Osteoblast (primary cell): ENCODE data around the gene EYA4. TPM values are rescaled to one million over a fixed set of nuclear protein-coding genes. Genes with fewer than 3 reads are reported as not detected.

Experiments used
- DNase-seq: peaks from one replicate; pipeline ENCODE4 v3.0.0; 2011; ENCODE audit warnings: low spot score, mixed read lengths; ENCODE audit not compliant: insufficient read length; ENCODE audit errors: missing footprints
- H2AFZ ChIP-seq: 2 replicates; pipeline ENCODE4 v1.6.0; 2011; ENCODE audit warnings: mild to moderate bottlenecking, low read length
- H3K27ac ChIP-seq: 2 replicates; pipeline ENCODE4 v1.5.1; 2011; ENCODE audit warnings: mild to moderate bottlenecking, low read depth, low read length, moderate library complexity
- H3K27me3 ChIP-seq: 2 replicates; pipeline ENCODE4 v1.6.0; 2012; ENCODE audit warnings: mild to moderate bottlenecking, control low read depth, inconsistent platforms, low read length, moderate library complexity; ENCODE audit not compliant: insufficient read depth
- H3K36me3 ChIP-seq: 2 replicates; pipeline ENCODE4 v1.5.1; 2011; ENCODE audit warnings: mild to moderate bottlenecking, low read length, control low read depth, moderate library complexity; ENCODE audit not compliant: insufficient read depth
- H3K4me1 ChIP-seq: 2 replicates; pipeline ENCODE4 v1.5.1; 2011; ENCODE audit warnings: mild to moderate bottlenecking, low read length, control low read depth, moderate library complexity; ENCODE audit not compliant: insufficient read depth
- H3K4me2 ChIP-seq: 2 replicates; pipeline ENCODE4 v1.6.0; 2011; ENCODE audit warnings: mild to moderate bottlenecking, low read length; ENCODE audit not compliant: insufficient read depth
- H3K4me3 ChIP-seq: fragments of 200-600 bp; sonication (generic); 3 replicates; pipeline ENCODE4 v1.5.1; 2012; ENCODE audit warnings: mild to moderate bottlenecking, low read length, inconsistent platforms; ENCODE audit not compliant: insufficient read depth
- H3K79me2 ChIP-seq: 2 replicates; pipeline ENCODE4 v1.6.0; 2012; ENCODE audit warnings: mild to moderate bottlenecking, low read length, control low read depth, inconsistent platforms; ENCODE audit not compliant: insufficient read depth
- H3K9me3 ChIP-seq: 2 replicates; pipeline ENCODE4 v1.5.1; 2011; ENCODE audit warnings: low read depth, low read length, control low read depth
- H4K20me1 ChIP-seq: 2 replicates; pipeline ENCODE4 v1.6.0; 2012; ENCODE audit warnings: mild to moderate bottlenecking, low read length, control low read depth; ENCODE audit not compliant: insufficient read depth
- total RNA-seq: library from RNA; depleted of rRNA; stranded (reverse); fragments of >200 nt; gene quantifications from 2 replicates; pipeline ENCODE4 v1.2.3, GENCODE V29; 2012
- TF ChIP-seq, protein P1 (sequence below): IDR thresholded peaks from 2 replicates; pipeline ENCODE4 v1.5.1; 2011; ENCODE audit warnings: mild to moderate bottlenecking, low read depth, low read length, moderate library complexity; ENCODE audit errors: extremely low read depth

Gene EYA4
- total RNA-seq, 1 donor = 35.5 TPM

- Histone ChIP-seq H3K4me1 (peaks cover 25% of the 10 kb centered on the region), H2AFZ (peak overlapping the region; percentile 2), H4K20me1 (no peaks in the 10 kb centered on the region), H3K9me3 (no peaks in the 10 kb centered on the region), H3K4me2 (no peak overlapping the region), H3K36me3 (no peaks in the 10 kb centered on the region), H3K27ac (no peak overlapping the region), H3K27me3 (no peaks in the 10 kb centered on the region), H3K4me3 (no peak overlapping the region), H3K79me2 (no peaks in the 10 kb centered on the region)
- TF ChIP-seq, protein P1, sequence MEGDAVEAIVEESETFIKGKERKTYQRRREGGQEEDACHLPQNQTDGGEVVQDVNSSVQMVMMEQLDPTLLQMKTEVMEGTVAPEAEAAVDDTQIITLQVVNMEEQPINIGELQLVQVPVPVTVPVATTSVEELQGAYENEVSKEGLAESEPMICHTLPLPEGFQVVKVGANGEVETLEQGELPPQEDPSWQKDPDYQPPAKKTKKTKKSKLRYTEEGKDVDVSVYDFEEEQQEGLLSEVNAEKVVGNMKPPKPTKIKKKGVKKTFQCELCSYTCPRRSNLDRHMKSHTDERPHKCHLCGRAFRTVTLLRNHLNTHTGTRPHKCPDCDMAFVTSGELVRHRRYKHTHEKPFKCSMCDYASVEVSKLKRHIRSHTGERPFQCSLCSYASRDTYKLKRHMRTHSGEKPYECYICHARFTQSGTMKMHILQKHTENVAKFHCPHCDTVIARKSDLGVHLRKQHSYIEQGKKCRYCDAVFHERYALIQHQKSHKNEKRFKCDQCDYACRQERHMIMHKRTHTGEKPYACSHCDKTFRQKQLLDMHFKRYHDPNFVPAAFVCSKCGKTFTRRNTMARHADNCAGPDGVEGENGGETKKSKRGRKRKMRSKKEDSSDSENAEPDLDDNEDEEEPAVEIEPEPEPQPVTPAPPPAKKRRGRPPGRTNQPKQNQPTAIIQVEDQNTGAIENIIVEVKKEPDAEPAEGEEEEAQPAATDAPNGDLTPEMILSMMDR = no peak
- DNase-seq = no peak
These were observed 306.0 kb downstream of the EYA4 start for GRCh38 chr6:133547136-133547535.

GRCh38 chr6:133548423-133549159 is 307.4 kb downstream of the EYA4 start:
- Histone ChIP-seq H3K4me2 (no peak overlapping the region), H3K27me3 (no peaks in the 10 kb centered on the region), H3K9me3 (no peaks in the 10 kb centered on the region), H3K36me3 (no peaks in the 10 kb centered on the region), H3K4me3 (no peak overlapping the region), H3K27ac (peak overlapping the region; percentile 12), H2AFZ (no peak overlapping the region), H3K79me2 (no peaks in the 10 kb centered on the region), H3K4me1 (peaks cover 30% of the 10 kb centered on the region), H4K20me1 (no peaks in the 10 kb centered on the region)
- DNase-seq = peak; percentile 19
- TF ChIP-seq, protein P1 = no peak

DNA sequence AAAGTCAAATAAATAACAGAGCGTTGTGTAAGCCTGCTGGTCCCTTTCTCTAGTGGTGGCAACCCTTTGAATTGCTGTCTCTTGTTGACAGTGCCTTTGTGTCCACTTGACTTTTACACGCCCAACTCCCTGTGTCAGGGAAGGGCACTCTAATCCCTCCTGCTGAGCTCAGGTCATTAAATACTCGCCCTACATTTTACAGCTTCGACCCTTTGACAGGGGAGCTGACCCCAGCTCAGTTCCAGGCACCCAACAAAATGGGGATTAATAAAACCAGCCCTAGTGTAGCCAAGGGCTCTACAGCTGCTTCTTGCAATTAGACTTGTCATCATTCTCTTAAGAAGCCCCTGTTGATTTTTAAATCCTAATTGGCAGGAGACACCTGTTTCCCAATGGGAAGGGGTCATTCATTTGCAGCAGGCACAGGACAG is 308.2 kb downstream of the EYA4 start:
- H3K9me3 ChIP-seq = no peaks in the 10 kb centered on the region
- H4K20me1 ChIP-seq = no peaks in the 10 kb centered on the region
- no peaks in the 10 kb centered on the region for H3K79me2 ChIP-seq
- TF ChIP-seq, protein P1 = no peak
- no peak overlapping the region for H2AFZ ChIP-seq
- H3K4me2 ChIP-seq = no peak overlapping the region
- no peaks in the 10 kb centered on the region for H3K27me3 ChIP-seq
- H3K27ac ChIP-seq = no peak overlapping the region
- no peak for DNase-seq
- H3K36me3 ChIP-seq = no peaks in the 10 kb centered on the region
- H3K4me3 ChIP-seq = no peak overlapping the region
- H3K4me1 ChIP-seq = peaks cover 30% of the 10 kb centered on the region

GRCh38 chr6:133550026-133550425 is 308.9 kb downstream of the EYA4 start:
- Histone ChIP-seq H3K4me3 (no peak overlapping the region), H3K9me3 (no peaks in the 10 kb centered on the region), H4K20me1 (no peaks in the 10 kb centered on the region), H3K27me3 (no peaks in the 10 kb centered on the region), H2AFZ (no peak overlapping the region), H3K79me2 (no peaks in the 10 kb centered on the region), H3K4me1 (peaks cover 30% of the 10 kb centered on the region), H3K36me3 (no peaks in the 10 kb centered on the region), H3K4me2 (no peak overlapping the region), H3K27ac (no peak overlapping the region)
- TF ChIP-seq, protein P1 = no peak
- DNase-seq = no peak
